Trophoblast cell (in vitro differentiated cells and primary cell): ENCODE measurements around the gene OR2D3.
"Not testable (repeated sequence)": the region's sequence is repeated elsewhere in the genome, so short reads cannot be mapped to it uniquely, and the experiment has no call there.

Source experiments
- DNase-seq, 2 donors: peaks; one replicate each; pipeline ENCODE4 v3.0.0-alpha.2; 2016
- H2AFZ ChIP-seq: 2 replicates; pipeline ENCODE4 v1.6.1; 2013; ENCODE audit warnings: low read length, moderate library complexity, mild to moderate bottlenecking; ENCODE audit not compliant: insufficient read depth, poor library complexity
- H2AK5ac ChIP-seq: 2 replicates; pipeline ENCODE4 v1.6.1; 2013; ENCODE audit warnings: mild to moderate bottlenecking, low read length
- H2BK120ac ChIP-seq: 2 replicates; pipeline ENCODE4 v1.6.1; 2013; ENCODE audit warnings: low read length, mild to moderate bottlenecking, moderate library complexity; ENCODE audit not compliant: insufficient read depth, poor library complexity
- H2BK12ac ChIP-seq: 2 replicates; pipeline ENCODE4 v1.6.1; 2013; ENCODE audit warnings: mild to moderate bottlenecking, low read length, moderate library complexity
- H2BK5ac ChIP-seq: 2 replicates; pipeline ENCODE4 v1.6.1; 2013; ENCODE audit warnings: low read length, low read depth, moderate library complexity, mild to moderate bottlenecking; ENCODE audit not compliant: poor library complexity
- H3K14ac ChIP-seq: 2 replicates; pipeline ENCODE4 v1.6.1; 2013; ENCODE audit warnings: mild to moderate bottlenecking, low read length
- H3K18ac ChIP-seq: 2 replicates; pipeline ENCODE4 v1.6.1; 2013; ENCODE audit warnings: mild to moderate bottlenecking, low read length
- H3K23ac ChIP-seq: 2 replicates; pipeline ENCODE4 v1.6.1; 2013; ENCODE audit warnings: low read length
- H3K27ac ChIP-seq: 2 replicates; pipeline ENCODE4 v1.5.1; 2013; ENCODE audit warnings: low read depth, mild to moderate bottlenecking, inconsistent platforms, low read length, moderate library complexity
- H3K27me3 ChIP-seq: 2 replicates; pipeline ENCODE4 v1.6.1; 2013; ENCODE audit warnings: inconsistent platforms, mild to moderate bottlenecking, low read length, moderate library complexity; ENCODE audit not compliant: insufficient read depth
- H3K36me3 ChIP-seq, 2 experiments: 1 replicate in 1 of 2; 2 replicates in 1 of 2; pipeline ENCODE4 v1.6.1; 2013; ENCODE audit warnings: low read length in 2 of 2, mild to moderate bottlenecking in 2 of 2, moderate library complexity in 1 of 2; ENCODE audit not compliant: insufficient read depth in 2 of 2, control insufficient read depth in 1 of 2
- H3K4ac ChIP-seq: 2 replicates; pipeline ENCODE4 v1.6.1; 2013; ENCODE audit warnings: low read depth, mild to moderate bottlenecking, low read length, moderate library complexity
- H3K4me1 ChIP-seq, 2 experiments: 1 replicate in 1 of 2; 2 replicates in 1 of 2; pipeline ENCODE4 v1.6.1; 2013; ENCODE audit warnings: low read length in 2 of 2, mild to moderate bottlenecking in 2 of 2, moderate library complexity in 1 of 2; ENCODE audit not compliant: insufficient read depth in 2 of 2, control insufficient read depth in 1 of 2
- H3K4me2 ChIP-seq: 2 replicates; pipeline ENCODE4 v1.6.1; 2013; ENCODE audit warnings: inconsistent platforms, mild to moderate bottlenecking, low read length, moderate library complexity
- H3K4me3 ChIP-seq: 2 replicates; pipeline ENCODE4 v1.5.1; 2013; ENCODE audit warnings: mild to moderate bottlenecking, low read depth, low read length, inconsistent platforms
- H3K79me1 ChIP-seq: one replicate; pipeline ENCODE4 v1.6.1; 2013; ENCODE audit warnings: low read length
- H3K79me2 ChIP-seq: 2 replicates; pipeline ENCODE4 v1.6.1; 2013; ENCODE audit warnings: low read length, mild to moderate bottlenecking; ENCODE audit not compliant: control insufficient read depth, insufficient read depth, poor library complexity
- H3K9ac ChIP-seq: 2 replicates; pipeline ENCODE4 v1.6.1; 2013; ENCODE audit warnings: mild to moderate bottlenecking, low read length
- H3K9me3 ChIP-seq: 2 replicates; pipeline ENCODE4 v1.6.1; 2013; ENCODE audit warnings: low read depth, mild to moderate bottlenecking, control low read depth, inconsistent platforms, low read length; ENCODE audit not compliant: insufficient read depth
- H4K12ac ChIP-seq: 2 replicates; pipeline ENCODE4 v1.6.1; 2013; ENCODE audit warnings: low read depth, mild to moderate bottlenecking, low read length, moderate library complexity
- H4K8ac ChIP-seq: 2 replicates; pipeline ENCODE4 v1.6.1; 2013; ENCODE audit warnings: low read depth, mild to moderate bottlenecking, low read length, moderate library complexity
- H4K91ac ChIP-seq: one replicate; pipeline ENCODE4 v1.6.1; 2013; ENCODE audit warnings: low read depth, mild to moderate bottlenecking, low read length, moderate library complexity
- WGBS: extraction: QIAGEN DNeasy Blood & Tissue Kit; methylation state at CpG from one replicate; pipeline ENCODE4 v1.1.7; 2013; ENCODE audit warnings: missing lambda C conversion rate; ENCODE audit not compliant: insufficient read length, insufficient coverage; ENCODE audit errors: extremely low coverage; 5-methylcytosine and 5-hydroxymethylcytosine counted together

OR2D3 gene

DNA sequence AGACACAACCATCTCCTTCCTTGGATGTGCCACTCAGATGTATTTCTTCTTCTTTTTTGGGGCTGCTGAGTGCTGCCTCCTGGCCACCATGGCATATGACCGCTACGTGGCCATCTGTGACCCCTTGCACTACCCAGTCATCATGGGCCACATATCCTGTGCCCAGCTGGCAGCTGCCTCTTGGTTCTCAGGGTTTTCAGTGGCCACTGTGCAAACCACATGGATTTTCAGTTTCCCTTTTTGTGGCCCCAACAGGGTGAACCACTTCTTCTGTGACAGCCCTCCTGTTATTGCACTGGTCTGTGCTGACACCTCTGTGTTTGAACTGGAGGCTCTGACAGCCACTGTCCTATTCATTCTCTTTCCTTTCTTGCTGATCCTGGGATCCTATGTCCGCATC is 43.9 kb upstream of the OR2D3 start:
- Histone ChIP-seq H3K79me1 (no peaks in the 10 kb centered on the region), H3K23ac (peak overlapping the region; percentile 22), H3K27me3 (no peaks in the 10 kb centered on the region), H2AK5ac (no peak overlapping the region), H3K79me2 (no peaks in the 10 kb centered on the region), H2BK12ac (no peak overlapping the region), H2BK5ac (no peak overlapping the region), H3K27ac (no peak overlapping the region), H4K12ac (no peak overlapping the region), H3K4me1 (no peaks in the 10 kb centered on the region), H3K14ac (no peak overlapping the region), H3K4me2 (no peak overlapping the region), H4K91ac (no peak overlapping the region), H3K4ac (no peak overlapping the region), H4K8ac (no peak overlapping the region), H3K36me3 (no peaks in the 10 kb centered on the region), H3K9ac (no peak overlapping the region), H2BK120ac (no peak overlapping the region), H3K9me3 (peaks cover 5% of the 10 kb centered on the region), H3K4me3 (no peak overlapping the region), H3K18ac (no peak overlapping the region), H2AFZ (no peak overlapping the region)
- WGBS, result no CpG with 5 or more reads among the region's 3 CpGs
- DNase-seq, result no peak

DNA sequence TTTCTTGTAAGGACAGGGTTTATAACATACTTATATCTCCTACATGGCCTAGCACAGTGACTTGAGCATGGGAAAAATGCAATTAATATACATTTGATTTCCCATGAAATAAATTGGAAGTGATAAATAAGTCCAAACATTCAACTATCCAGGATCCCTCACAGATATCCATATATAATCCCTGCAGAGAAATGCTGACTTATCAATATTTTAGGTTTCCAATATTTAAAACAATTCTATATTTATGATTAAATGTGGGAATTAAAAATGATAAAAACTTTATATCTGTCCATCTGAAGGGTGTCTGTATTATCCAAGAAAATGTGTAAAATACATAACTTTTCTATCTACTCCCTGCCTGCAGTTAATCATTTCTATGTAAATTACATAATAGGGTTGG is 38.1 kb upstream of the OR2D3 start:
- H3K4me2 ChIP-seq, result no peak overlapping the region
- H3K4me1 ChIP-seq, result no peaks in the 10 kb centered on the region
- no peak overlapping the region for H4K91ac ChIP-seq
- no peak overlapping the region for H4K12ac ChIP-seq
- H2AK5ac ChIP-seq, result no peak overlapping the region
- no peak overlapping the region for H3K27ac ChIP-seq
- H2BK120ac ChIP-seq, result no peak overlapping the region
- DNase-seq, result no peak
- H3K79me2 ChIP-seq, result no peaks in the 10 kb centered on the region
- H3K9ac ChIP-seq, result no peak overlapping the region
- no peak overlapping the region for H2BK5ac ChIP-seq
- no peak overlapping the region for H2AFZ ChIP-seq
- H3K18ac ChIP-seq, result no peak overlapping the region
- no peak overlapping the region for H3K14ac ChIP-seq
- no peak overlapping the region for H3K4ac ChIP-seq
- no peak overlapping the region for H3K4me3 ChIP-seq
- H3K9me3 ChIP-seq, result no peaks in the 10 kb centered on the region
- no peaks in the 10 kb centered on the region for H3K27me3 ChIP-seq
- no peaks in the 10 kb centered on the region for H3K79me1 ChIP-seq
- no peak overlapping the region for H2BK12ac ChIP-seq
- no peak overlapping the region for H4K8ac ChIP-seq
- no peaks in the 10 kb centered on the region for H3K36me3 ChIP-seq
- H3K23ac ChIP-seq, result no peak overlapping the region

DNA sequence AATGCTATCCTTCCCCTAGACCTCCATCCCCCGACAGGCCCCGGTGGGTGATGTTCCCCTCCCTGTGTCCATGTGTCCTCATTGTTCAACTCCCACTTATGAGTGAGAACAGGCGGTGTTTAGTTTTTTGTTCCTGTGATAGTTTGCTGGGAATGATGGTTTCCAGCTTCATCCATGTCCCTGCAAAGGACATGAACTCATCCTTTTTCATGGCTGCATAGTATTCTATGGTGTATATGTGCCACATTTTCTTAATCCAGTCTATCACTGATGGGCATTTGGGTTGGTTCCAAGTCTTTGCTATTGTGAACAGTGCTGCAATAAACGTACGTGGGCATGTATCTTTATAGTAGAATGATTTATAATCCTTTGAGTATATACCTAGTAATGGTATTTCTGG is 33.1 kb upstream of the OR2D3 start:
- H3K14ac ChIP-seq, H2AFZ ChIP-seq, H4K8ac ChIP-seq, H3K4me2 ChIP-seq, H3K4ac ChIP-seq, H3K4me3 ChIP-seq, H3K9me3 ChIP-seq, H3K4me1 ChIP-seq, H3K27ac ChIP-seq, H3K79me1 ChIP-seq, H3K18ac ChIP-seq, H4K12ac ChIP-seq, H4K91ac ChIP-seq, H3K9ac ChIP-seq, H2BK12ac ChIP-seq, H3K23ac ChIP-seq, H2BK5ac ChIP-seq, DNase-seq, H3K27me3 ChIP-seq, H3K79me2 ChIP-seq, H2AK5ac ChIP-seq, H3K36me3 ChIP-seq, H2BK120ac ChIP-seq: not testable (repeated sequence)
- no CpG with 5 or more reads among the region's 5 CpGs for WGBS

DNA sequence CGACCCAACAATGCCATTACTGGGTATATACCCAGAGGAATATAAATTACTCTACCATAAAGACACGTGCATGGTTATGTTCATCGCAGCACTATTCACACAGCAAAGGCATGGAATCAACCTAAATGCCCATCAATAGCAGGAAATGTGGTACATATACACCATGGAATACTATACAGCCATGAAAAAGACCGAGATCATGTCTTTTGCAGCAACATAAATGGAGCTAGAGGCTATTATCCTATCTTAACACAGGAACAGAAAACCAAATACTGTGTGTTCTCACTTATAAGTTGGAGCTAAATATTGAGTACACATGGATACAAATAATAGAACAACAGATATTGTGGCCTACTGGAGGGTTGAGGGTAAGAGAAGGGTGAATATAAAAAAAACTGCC is 32.0 kb upstream of the OR2D3 start:
- no peak overlapping the region for H4K91ac ChIP-seq

DNA sequence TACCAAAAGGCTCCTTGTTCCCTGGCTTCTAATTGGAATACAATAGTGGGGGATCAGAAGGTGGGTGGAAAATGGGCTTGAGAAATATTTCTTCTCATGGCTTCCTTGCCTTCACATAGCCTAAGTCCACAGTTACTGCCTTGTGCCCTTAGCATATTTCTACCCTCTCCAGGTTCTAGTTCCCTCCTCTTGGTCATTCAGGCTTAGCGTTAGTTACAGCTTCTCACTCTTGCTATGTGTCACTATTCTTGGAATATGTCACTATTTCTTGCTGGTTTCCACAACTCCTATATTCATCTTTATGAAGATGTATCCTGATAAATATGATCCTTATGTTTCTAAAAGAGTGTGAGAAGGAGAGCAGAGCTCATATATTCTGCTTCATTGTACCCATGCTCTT is 31.0 kb upstream of the OR2D3 start:
- Histone ChIP-seq H3K79me1 (no peaks in the 10 kb centered on the region), H2BK5ac (no peak overlapping the region), H3K14ac (no peak overlapping the region), H3K4ac (no peak overlapping the region), H3K4me1 (no peaks in the 10 kb centered on the region), H3K4me2 (no peak overlapping the region), H4K12ac (no peak overlapping the region), H3K27ac (no peak overlapping the region), H3K9ac (no peak overlapping the region), H3K23ac (no peak overlapping the region), H2BK120ac (no peak overlapping the region), H3K4me3 (no peak overlapping the region), H2AK5ac (no peak overlapping the region), H2AFZ (no peak overlapping the region), H3K27me3 (no peaks in the 10 kb centered on the region), H3K18ac (no peak overlapping the region), H3K79me2 (no peaks in the 10 kb centered on the region), H2BK12ac (no peak overlapping the region), H3K36me3 (no peaks in the 10 kb centered on the region), H4K91ac (no peak overlapping the region), H4K8ac (no peak overlapping the region), H3K9me3 (no peaks in the 10 kb centered on the region)
- WGBS, result no CpG with 5 or more reads among the region's 1 CpG
- no peak for DNase-seq

More for the DNA sequence above, 32.0 kb upstream of the OR2D3 start:
- H4K8ac ChIP-seq, result no peak overlapping the region
- no peaks in the 10 kb centered on the region for H3K27me3 ChIP-seq
- no peaks in the 10 kb centered on the region for H3K4me1 ChIP-seq
- no peaks in the 10 kb centered on the region for H3K9me3 ChIP-seq
- H3K79me2 ChIP-seq, result no peaks in the 10 kb centered on the region
- H3K4me2 ChIP-seq, result no peak overlapping the region
- H3K27ac ChIP-seq, result no peak overlapping the region
- WGBS, result no CpG with 5 or more reads among the region's 4 CpGs
- no peak overlapping the region for H3K23ac ChIP-seq
- no peak overlapping the region for H2AK5ac ChIP-seq
- no peak overlapping the region for H4K12ac ChIP-seq
- no peak overlapping the region for H2BK12ac ChIP-seq
- H3K4ac ChIP-seq, result no peak overlapping the region
- H2BK120ac ChIP-seq, result no peak overlapping the region
- no peak overlapping the region for H3K9ac ChIP-seq
- no peak for DNase-seq
- H3K79me1 ChIP-seq, result no peaks in the 10 kb centered on the region
- no peak overlapping the region for H2BK5ac ChIP-seq
- no peak overlapping the region for H3K4me3 ChIP-seq
- H3K36me3 ChIP-seq, result no peaks in the 10 kb centered on the region
- H2AFZ ChIP-seq, result no peak overlapping the region
- no peak overlapping the region for H3K18ac ChIP-seq
- H3K14ac ChIP-seq, result no peak overlapping the region
